ENCODE measurements around the gene DCTN3. TPM values are rescaled to one million over a fixed set of nuclear protein-coding genes. Genes with fewer than 3 reads are reported as not detected.
A peak's percentile ranks its signal among the peaks of the same experiment; 100 is the strongest.

Gene DCTN3
- 101 TPM for total RNA-seq
- long read RNA-seq, transcript DCTN3-201 (7 exons, 808 nt), result major isoform, 83 of 92 reads
- long read RNA-seq, partial matches to known transcripts, result 2 of 92 reads
- long read RNA-seq, other reads (novel, unspliced or antisense), result 2 of 92 reads

GRCh38 chr9:34620061-34620994, at the start of gene DCTN3:
Gene DCTN3 (minus strand): TSS chr9:34620495. CDS start chr9:34620464, 31 bp downstream.
- peak; percentile 95 for DNase-seq (ENCODE audit: low spot score)
- intact Hi-C loops (cut with DNase I), result loop anchor here (1.0 kb wide), 1 partner anchor 8 kb away; the partner anchor contains the start of gene RPP25L

DNA sequence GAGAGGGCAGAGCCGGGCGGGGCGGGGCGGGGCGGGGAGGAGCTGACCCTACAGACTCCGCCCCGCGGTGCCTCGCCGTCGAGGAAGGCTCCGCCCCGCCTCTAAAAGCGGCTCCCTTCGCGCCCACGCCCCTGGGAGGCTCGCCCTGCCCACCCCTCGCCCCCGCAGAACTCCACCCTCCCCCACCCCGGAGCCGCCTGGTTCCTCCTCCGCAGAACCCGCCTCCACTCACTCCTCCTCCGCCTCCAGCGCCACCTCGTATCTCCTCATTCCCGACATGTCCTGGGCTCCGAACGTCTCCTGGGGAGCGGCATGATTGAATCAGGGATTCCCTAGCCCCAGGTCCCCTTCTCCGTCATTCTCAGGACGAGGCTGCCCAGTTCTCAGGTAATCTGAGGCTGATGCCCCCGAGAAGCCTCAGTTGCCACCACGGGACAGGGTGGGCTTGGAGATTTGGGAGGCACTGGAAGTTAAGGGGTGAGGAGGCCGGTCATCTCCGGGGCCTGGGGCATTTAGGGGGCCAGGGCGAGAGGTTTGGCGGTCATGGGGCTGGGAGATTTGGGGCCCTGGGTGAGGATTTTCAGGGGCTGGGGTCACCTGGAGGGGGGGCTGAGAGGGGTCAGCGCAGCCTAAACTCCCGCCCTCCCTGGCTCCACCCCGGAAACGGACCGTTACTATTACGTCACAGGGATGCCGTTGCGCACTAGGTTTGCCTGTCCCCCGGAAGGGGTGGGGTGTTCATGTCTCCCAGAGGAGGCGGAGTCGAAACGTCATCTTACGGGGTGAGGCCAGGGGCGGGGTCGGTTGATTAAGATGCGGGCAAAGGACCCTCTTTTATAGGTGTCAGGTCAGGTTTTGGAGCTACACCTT, 45.3 kb upstream of the DCTN3 start:
- intact Hi-C loops (cut with DNase I), result loop anchor here (5.0 kb wide), 1 partner anchor 37 kb away; no protein-coding TSS in a partner anchor
- peak; percentile 98 for DNase-seq (ENCODE audit: low spot score)

- intact Hi-C loops (cut with DNase I), result loop anchor here (5.0 kb wide), 1 partner anchor 37 kb away; no protein-coding TSS in a partner anchor
- DNase-seq (ENCODE audit: low spot score), result no peak
Observed at GRCh38 chr9:34665067-34665380, 44.7 kb upstream of the DCTN3 start.

DNA sequence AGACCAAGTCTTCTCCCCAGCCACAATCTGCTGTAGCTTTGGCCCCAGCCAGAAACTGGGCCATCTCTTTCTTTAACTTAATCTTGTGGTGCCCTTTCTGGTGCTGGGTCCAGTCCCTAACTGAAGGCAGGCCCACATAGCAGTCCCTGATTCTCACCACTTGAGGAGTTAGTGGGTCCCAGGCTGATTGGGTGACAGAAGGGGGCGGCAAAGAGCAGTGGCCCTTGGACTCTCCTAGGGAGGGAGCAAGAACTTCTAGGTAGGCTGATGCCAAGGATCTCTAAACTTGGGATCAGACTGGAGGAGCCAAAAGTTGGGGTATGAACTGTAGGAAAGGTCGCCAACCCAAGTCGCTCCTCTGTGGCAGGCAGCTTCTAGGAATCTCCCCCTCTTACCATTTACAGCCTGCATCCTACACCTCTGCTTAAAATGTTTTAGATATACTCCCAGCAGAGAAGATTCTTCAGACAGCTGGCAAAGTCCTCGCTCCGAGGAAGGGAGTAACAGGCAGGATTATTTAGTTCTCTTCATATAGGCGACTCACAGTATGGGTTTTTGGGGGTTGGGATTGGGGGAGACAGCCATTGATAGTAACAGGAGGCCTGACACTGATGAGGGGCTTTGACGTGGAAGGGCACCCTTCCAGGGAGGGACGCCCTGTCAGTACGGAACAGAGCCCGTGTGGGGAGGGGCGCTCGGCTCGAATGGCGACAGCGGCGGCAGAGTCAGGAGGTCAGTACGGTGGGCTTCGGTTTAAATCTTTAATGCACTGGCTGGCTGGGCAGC, 44.2 kb upstream of the DCTN3 start:
- peak; percentile 87 for DNase-seq (ENCODE audit: low spot score)
- intact Hi-C loops (cut with DNase I), result loop anchor here (5.0 kb wide), 1 partner anchor 38 kb away; no protein-coding TSS in a partner anchor

- intact Hi-C loops (cut with DNase I), result no loop called here
Observed at GRCh38 chr9:34663303-34663605, 43.0 kb upstream of the DCTN3 start.

GRCh38 chr9:34662526-34663302, 42.4 kb upstream of the DCTN3 start, which contains the start of gene CCL27:
Gene CCL27 (minus strand): TSS chr9:34662657. CDS start chr9:34662633, 24 bp downstream.
- intact Hi-C loops (cut with DNase I), result no loop called here
- DNase-seq (ENCODE audit: low spot score), result no peak

More at GRCh38 chr9:34663303-34663605, 43.0 kb upstream of the DCTN3 start:
- DNase-seq (ENCODE audit: low spot score), result no peak

DNA sequence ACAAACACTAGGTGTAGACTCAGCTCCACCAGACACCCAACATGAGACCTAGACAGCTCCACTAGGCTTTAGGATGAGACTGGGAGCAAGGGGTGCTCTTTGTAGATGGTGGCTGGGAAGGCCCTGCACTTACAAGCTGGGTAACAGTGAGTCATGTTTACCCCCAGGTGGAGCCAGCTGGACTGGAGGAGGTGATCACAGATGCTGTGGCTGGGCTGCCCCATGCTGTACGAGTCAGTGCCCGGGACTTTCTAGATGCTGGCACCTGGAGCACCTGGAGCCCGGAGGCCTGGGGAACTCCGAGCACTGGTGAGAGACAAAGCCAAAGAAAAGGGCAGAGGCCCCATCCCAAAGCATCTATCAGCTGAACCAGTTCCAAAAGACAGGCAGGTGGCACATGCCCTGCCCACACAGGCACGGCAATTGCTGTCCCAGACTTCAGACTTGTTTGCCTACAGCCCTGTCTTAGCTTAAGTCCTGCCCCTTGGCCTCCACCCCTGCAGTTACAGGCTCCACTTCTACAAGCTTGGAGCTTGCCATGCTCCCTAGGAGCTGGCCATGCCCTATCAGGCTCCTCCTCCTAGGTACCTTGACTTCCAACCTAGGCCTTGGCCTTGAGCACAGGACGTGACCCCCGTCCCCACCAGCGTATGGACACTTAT, 39.4 kb upstream of the DCTN3 start:
- intact Hi-C loops (cut with DNase I), result no loop called here
- no peak for DNase-seq (ENCODE audit: low spot score)

DNA sequence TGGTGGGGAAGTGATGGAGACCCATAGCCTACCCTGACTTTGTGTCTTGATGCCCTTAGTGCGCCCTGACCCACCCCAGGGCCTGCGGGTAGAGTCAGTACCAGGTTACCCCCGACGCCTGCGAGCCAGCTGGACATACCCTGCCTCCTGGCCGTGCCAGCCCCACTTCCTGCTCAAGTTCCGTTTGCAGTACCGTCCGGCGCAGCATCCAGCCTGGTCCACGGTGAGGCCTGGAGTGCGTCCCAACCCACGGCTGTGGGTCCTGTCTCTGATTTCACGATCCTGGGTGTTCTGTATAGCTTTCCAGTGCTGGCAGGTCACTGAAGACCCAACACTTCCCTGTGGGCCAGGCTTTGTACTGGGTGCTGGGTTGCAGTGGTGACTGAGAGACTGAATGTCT, 38.2 kb upstream of the DCTN3 start:
- no peak for DNase-seq (ENCODE audit: low spot score)
- intact Hi-C loops (cut with DNase I), result no loop called here

DNA sequence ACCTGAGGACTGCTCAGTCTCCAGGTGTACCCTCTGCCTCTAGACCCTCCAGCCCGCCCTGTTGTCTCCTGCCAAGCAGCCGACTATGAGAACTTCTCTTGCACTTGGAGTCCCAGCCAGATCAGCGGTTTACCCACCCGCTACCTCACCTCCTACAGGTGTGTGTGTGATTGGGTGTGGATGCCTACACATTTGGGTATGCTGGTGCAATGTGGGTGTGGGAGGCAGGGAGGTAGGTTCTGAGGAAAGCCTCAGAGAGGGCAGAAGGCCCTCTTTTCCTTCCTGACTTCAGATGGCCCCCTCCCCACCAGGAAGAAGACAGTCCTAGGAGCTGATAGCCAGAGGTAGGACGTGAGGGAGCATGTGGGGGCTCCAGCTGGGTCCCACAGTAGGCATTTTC, 36.7 kb upstream of the DCTN3 start:
- intact Hi-C loops (cut with DNase I), result no loop called here
- no peak for DNase-seq (ENCODE audit: low spot score)

- intact Hi-C loops (cut with DNase I), result no loop called here
Observed at GRCh38 chr9:34655394-34655793, 35.1 kb upstream of the DCTN3 start.

GRCh38 chr9:34654323-34655051, 34.2 kb upstream of the DCTN3 start:
- peak; percentile 84 for DNase-seq (ENCODE audit: low spot score)
- intact Hi-C loops (cut with DNase I), result no loop called here

More at GRCh38 chr9:34655394-34655793, 35.1 kb upstream of the DCTN3 start:
- no peak for DNase-seq (ENCODE audit: low spot score)

- DNase-seq (ENCODE audit: low spot score), result no peak
- intact Hi-C loops (cut with DNase I), result no loop called here
Observed at GRCh38 chr9:34653151-34654072, 33.1 kb upstream of the DCTN3 start.

DNA sequence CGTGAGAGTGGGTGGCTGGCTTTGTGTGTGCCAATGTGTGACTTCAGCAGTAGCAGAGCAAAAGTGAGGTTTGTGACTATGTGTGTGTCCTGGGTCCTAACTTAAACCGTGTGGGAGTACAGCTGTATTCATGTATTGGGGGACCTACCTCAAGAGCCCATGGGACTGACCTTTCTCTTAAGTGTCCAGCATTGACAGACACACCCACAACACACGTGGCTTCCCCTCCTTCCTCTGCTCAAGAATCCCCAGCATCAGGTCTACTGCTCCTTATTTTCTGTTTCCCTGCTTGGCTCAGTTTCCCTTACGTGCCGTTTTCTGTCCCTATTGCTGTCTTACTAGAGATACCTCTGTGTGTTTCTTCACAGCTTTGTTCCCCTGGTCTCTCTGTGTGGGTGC, 32.3 kb upstream of the DCTN3 start:
- DNase-seq (ENCODE audit: low spot score), result no peak
- intact Hi-C loops (cut with DNase I), result no loop called here

DNA sequence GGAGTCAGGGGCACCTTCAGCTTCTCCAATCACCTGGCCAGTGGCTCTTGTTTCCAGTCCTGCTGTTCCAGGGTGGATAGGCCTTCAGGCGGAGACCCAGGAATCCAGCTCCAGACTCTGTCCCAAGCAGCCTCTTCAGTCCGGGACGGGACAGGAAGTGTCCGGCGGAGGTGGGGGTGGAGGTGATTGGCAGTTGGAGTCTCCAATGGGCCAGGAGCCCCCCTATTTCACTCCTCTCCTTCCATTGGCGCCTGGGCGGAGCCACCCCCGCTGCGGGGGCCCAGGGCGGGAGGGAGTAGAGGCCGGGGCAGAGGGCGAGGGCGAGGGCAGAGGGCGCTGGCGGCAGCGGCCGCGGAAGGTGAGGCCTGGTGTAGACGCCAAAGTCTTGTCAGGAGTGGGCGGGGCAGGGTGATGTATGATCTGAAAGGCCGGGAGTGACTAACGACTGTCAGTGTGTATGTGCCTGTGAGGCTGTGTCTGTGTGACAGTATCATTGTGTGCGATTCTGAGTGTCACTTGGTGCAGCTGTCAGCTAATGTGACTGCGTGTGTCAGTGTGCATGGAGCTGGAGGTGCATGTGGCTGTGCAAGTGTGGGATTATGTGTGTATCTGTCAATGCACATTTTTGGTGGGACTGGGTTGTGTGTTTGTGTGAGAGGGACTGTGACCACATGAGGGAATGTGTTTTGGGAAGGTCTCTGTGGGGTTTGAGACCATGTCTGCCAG, 31.7 kb upstream of the DCTN3 start, which contains the start of gene IL11RA:
Gene IL11RA (plus strand): TSS at position 310 of the 726 bp plus-strand sequence. CDS start 3,033 bp downstream, outside the sequence.
- intact Hi-C loops (cut with DNase I), result no loop called here
- DNase-seq (ENCODE audit: low spot score), result peak; percentile 94

DNA sequence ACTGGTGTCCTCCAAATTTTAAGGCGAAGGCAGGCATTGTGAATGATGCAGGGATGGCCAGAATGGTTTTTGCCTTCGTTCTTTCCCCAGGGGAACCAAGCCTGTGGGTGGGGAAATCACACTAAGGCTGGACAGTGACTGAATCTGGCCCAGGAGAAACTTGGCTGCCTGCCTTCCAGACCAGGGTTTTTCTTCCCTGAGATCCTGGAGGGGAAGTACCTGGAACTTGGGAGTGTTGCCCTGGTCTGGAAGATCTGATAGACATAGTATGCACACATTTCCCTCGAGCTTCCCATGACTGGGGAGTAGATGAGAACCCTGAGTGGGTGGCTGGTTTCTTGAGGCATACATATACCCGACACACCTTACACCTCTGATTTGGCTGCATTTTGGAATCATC, 31.0 kb upstream of the DCTN3 start:
- intact Hi-C loops (cut with DNase I), result no loop called here
- DNase-seq (ENCODE audit: low spot score), result no peak

DNA sequence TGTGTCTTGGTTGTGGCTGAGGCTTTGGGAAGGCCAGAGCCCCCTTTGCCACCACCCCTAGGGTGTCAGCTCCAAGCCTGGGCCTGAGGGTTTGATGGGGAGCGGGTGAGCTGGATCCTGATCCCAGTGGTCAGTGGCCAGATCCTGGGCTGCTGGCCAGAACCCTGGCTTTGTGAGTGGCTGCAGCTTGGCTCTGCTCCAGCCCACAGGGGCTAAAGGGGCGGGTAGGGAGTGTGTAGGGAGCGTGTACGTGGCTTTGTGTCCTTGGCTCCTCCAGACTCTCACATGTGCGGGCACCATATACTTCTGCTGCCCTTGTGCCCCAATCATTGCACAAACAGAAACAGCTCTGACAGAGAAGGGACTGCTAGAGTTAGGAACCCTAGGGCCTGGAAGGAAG, 30.5 kb upstream of the DCTN3 start:
- DNase-seq (ENCODE audit: low spot score), result no peak
- intact Hi-C loops (cut with DNase I), result no loop called here

All from cardiac septum (tissue), 1 donor.